GM10266 (cell line): Measurements from ENCODE around the gene MRPL44.

Experiments
- DNase-seq: peaks from one replicate; pipeline ENCODE4 v3.0.0; 2012; ENCODE audit errors: extremely low spot score
- TF ChIP-seq, protein P1 (sequence below): IDR thresholded peaks from 2 replicates; pipeline ENCODE4 v1.5.1; 2012; ENCODE audit warnings: mild to moderate bottlenecking, low read depth; ENCODE audit not compliant: control insufficient read depth, insufficient read depth; ENCODE audit errors: missing control alignments

Gene MRPL44

DNA sequence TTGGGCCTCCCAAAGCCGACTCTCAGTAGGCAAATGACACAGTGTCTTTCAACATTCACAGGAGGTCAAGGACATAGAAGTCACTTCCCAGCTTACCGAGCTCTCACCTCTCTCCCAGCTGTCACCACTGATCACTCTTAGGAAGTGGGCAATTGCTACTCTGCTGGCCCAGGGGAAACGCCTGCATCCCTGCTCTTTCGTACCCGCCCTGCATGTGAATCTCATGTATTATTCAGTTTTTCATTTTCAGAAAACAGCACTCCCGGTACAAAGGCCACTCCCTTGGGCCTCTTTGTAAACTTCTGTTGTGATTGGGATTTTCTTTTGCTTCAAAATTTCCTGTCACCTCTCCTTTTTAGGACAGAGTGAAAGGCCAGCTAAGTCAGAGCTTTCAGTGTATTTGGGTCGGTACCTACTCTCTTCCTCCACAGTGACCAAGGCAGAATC, 15.4 kb downstream of the MRPL44 start:
- TF ChIP-seq, protein P1, sequence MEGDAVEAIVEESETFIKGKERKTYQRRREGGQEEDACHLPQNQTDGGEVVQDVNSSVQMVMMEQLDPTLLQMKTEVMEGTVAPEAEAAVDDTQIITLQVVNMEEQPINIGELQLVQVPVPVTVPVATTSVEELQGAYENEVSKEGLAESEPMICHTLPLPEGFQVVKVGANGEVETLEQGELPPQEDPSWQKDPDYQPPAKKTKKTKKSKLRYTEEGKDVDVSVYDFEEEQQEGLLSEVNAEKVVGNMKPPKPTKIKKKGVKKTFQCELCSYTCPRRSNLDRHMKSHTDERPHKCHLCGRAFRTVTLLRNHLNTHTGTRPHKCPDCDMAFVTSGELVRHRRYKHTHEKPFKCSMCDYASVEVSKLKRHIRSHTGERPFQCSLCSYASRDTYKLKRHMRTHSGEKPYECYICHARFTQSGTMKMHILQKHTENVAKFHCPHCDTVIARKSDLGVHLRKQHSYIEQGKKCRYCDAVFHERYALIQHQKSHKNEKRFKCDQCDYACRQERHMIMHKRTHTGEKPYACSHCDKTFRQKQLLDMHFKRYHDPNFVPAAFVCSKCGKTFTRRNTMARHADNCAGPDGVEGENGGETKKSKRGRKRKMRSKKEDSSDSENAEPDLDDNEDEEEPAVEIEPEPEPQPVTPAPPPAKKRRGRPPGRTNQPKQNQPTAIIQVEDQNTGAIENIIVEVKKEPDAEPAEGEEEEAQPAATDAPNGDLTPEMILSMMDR, result no peak
- DNase-seq, result no peak

DNA sequence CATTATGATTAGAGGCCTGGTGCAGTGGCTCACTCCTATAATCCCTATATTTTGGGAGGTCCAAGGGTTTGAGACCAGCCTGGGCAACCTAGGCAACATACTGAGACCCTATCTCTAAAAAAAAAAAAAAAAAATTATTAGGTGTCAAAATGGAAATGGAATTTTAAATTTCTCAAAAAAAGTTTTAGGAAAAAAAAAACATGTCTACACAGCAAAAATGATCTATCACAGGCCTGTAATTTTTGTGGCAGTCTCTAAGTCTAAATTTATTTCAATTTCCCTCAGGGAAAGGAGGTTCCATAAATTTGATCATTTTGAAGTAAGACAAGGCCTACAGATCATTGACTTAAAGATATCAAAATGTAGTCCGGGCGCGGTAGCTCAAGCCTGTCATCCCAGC, 16.3 kb downstream of the MRPL44 start:
- no peak for DNase-seq
- TF ChIP-seq, protein P1, result no peak

DNA sequence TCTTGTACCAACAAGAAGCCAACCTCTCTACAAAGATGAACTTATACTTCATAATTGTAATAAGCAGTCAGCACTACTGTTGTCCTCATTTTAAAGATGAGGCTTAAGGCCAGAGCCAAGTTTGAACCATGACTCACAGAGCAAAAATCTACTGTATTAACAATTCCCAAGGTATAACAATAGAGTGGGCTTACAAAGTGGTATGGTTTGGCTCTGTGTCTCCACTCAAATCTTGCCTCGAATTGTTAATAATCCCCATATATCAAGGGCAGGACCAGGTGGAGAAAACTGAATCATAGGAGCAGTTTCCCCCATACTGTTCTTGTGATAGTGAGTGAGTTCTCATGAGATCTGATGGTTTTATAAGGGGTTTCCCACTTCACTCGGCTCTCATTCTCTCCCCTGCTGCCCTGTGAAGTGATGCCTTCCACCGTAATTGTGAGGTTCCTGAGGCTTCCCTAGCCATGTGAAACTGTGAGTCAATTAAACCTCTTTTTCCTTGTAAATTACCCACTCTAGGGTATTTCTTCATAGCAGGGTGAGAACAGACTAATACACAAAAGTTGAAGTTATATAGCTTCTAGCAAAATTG, 19.5 kb downstream of the MRPL44 start:
- TF ChIP-seq, protein P1, result no peak
- DNase-seq, result no peak

DNA sequence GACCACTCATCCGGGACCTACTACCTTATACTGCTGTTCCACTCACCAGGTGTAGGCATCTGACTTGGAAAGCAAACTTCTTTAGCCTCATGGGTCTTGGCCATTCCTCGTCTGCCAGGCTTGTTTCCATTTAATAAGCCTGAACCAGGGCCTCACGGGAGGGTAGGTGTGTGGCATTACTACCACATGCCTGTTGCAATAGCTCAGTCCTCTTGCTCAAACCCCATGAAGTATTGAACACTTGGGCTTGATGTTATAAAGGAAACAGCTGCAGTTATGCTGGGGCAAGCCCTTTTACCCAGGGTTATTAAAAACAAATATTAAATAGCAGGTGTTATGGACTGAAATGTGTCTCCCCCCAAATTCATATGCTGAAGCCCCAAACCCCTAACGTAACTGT, 21.2 kb downstream of the MRPL44 start:
- TF ChIP-seq, protein P1, result no peak
- no peak for DNase-seq

DNA sequence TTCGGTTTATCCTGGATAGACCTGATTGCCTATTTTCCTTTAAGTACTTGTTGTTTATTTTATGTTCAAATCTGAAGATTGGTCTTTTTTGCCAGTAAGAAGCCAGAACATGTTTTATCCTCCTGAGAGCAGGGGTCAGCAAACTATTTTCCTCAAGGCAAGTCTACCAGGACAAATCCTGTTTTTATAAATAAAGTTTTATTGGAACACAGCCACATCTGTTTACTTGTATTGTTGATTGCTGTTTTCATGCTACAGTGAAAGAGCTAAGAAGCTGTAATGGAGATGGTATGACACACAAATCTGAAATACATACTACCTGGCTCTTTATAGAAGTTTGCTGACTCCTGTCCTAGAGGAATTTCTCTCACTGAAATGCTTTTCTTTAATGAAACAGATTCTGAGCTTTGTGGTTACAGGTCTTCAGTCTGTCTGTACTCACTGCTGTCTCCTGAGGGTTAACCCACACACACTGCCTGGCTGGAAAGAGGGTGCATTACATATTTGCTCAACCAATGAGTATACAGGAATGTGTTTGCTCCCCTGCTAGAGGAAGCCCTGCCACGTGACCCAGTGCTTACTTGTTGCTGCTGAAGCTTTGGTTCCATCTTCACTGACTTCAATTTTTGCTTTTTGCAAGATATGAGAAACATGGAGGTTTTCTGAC, 22.6 kb downstream of the MRPL44 start:
- no peak for DNase-seq
- TF ChIP-seq, protein P1, result no peak

DNA sequence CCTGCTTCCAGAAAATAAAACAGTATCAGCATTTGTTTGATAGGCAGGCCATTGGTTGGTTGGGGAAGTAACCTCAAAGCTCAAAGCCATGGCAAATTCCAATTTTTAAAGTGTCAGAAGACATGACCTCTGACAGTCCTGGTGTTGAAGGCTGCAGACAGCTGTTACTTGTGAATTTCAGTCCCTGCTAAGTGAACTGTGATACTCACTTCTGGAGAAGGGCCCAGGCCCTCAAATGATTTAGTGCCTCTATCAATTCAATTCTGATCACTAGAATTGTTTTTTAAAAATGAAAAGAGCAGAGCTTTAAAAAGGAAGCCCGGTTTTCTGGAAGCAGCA, 23.1 kb downstream of the MRPL44 start:
- no peak for DNase-seq
- TF ChIP-seq, protein P1, result no peak

DNA sequence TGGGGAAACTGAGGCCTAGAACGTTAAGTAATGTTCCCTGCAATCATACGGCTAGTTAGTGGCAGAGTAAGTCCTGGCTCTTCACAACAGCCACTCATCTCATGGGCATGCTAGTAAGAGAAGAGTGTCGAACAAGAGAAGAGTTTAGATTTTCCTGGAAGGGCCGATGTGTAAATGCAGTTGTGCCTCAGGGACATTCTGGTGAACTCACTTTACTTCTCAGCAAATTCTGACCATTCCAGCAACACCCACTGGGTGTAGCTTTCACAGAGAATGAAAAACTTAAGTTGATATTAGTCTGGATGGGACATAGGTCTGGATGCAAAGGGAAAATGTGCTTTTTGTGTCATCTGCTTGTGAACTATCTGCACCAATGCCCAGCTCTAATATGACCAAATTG, 23.5 kb downstream of the MRPL44 start:
- TF ChIP-seq, protein P1, result no peak
- DNase-seq, result no peak
